ENCODE measurements around the gene GPC6. TPM values are rescaled to one million over a fixed set of nuclear protein-coding genes. Genes with fewer than 3 reads are reported as not detected.
A peak's percentile ranks its signal among the peaks of the same experiment; 100 is the strongest.

Gene GPC6
- polyA plus RNA-seq, 1 donor (not counting 4 experiments of a cell fraction or from before 2014, with no cell fraction given): 0.42 TPM

DNA sequence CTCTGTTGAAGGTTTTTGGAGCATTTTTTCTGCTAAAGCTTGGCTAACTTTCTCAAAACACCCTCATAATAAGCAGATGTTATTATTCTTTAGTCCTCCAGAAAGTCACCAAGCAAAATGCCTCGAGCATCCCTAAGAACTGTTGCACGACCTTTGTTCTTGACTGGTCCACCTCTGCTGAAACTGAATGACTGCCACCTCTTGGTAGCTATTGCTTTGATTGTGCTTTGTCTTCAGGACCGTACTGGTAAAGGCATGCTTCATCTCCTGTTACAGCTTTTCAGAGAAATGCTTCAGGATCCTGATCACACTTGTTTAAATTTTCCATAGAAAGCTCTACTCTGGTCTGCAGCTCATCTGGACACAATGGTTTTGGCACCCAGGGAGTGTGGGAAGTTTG, 998.1 kb downstream of the GPC6 start:
- Histone ChIP-seq H3K4me1 (ENCODE audit: control insufficient read depth, extremely low read depth, insufficient read depth, low read length) (no peaks in the 10 kb centered on the region), H3K9ac (ENCODE audit: control insufficient read depth, extremely low read depth, insufficient read depth, low read length) (no peak overlapping the region), H3K9me1 (ENCODE audit: control insufficient read depth, extremely low read depth, insufficient read depth, low read length) (no peaks in the 10 kb centered on the region), H3K9me3 (ENCODE audit: control insufficient read depth, low read depth, low read length) (no peaks in the 10 kb centered on the region), H3K27me3 (ENCODE audit: control insufficient read depth, extremely low read depth, insufficient read depth, low read length) (peaks cover 3% of the 10 kb centered on the region), H3K4me3 (ENCODE audit: control insufficient read depth in 2 of 3, extremely low read depth in 1 of 3, insufficient read depth in 2 of 3, low read depth in 1 of 3, low read length in 3 of 3) (no peak overlapping the region), H3K27ac (ENCODE audit: control insufficient read depth, insufficient read depth, low read length) (no peak overlapping the region), H3K4me2 (ENCODE audit: control insufficient read depth, extremely low read depth, insufficient read depth, low read depth, low read length) (no peak overlapping the region), H4K20me1 (ENCODE audit: control insufficient read depth, extremely low read depth, insufficient read depth, low read length) (no peaks in the 10 kb centered on the region), H3K36me3 (ENCODE audit: control insufficient read depth in 2 of 2, extremely low read depth in 1 of 2, insufficient read depth in 2 of 2, low read length in 2 of 2) (no peaks in the 10 kb centered on the region), H2AFZ (ENCODE audit: control insufficient read depth, low read length) (no peak overlapping the region), H3K79me2 (ENCODE audit: control insufficient read depth, insufficient read depth, low read length) (no peaks in the 10 kb centered on the region)
- FAIRE-seq (no peak), DNase-seq (ENCODE audit: low read depth, low spot score) (no peak)
- dilution Hi-C loops (cut with MboI; ENCODE audit: extremely low pct_ligation_motif_present, low sequenced_read_pairs): no loop called here
- TF ChIP-seq EZH2 (IDR thresholded peaks at IDR 0.05; ENCODE audit: low read length): no peak
- TF ChIP-seq, protein P1, sequence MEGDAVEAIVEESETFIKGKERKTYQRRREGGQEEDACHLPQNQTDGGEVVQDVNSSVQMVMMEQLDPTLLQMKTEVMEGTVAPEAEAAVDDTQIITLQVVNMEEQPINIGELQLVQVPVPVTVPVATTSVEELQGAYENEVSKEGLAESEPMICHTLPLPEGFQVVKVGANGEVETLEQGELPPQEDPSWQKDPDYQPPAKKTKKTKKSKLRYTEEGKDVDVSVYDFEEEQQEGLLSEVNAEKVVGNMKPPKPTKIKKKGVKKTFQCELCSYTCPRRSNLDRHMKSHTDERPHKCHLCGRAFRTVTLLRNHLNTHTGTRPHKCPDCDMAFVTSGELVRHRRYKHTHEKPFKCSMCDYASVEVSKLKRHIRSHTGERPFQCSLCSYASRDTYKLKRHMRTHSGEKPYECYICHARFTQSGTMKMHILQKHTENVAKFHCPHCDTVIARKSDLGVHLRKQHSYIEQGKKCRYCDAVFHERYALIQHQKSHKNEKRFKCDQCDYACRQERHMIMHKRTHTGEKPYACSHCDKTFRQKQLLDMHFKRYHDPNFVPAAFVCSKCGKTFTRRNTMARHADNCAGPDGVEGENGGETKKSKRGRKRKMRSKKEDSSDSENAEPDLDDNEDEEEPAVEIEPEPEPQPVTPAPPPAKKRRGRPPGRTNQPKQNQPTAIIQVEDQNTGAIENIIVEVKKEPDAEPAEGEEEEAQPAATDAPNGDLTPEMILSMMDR (optimal IDR thresholded peaks at IDR 0.05 in 1 of 3, IDR thresholded peaks at IDR 0.05 in 1 of 3, conservative IDR thresholded peaks at IDR 0.05 in 1 of 3; ENCODE audit: extremely low read depth in 1 of 3, insufficient read depth in 2 of 3, low read length in 3 of 3): peak in 1 of 3 experiments; percentile 2

DNA sequence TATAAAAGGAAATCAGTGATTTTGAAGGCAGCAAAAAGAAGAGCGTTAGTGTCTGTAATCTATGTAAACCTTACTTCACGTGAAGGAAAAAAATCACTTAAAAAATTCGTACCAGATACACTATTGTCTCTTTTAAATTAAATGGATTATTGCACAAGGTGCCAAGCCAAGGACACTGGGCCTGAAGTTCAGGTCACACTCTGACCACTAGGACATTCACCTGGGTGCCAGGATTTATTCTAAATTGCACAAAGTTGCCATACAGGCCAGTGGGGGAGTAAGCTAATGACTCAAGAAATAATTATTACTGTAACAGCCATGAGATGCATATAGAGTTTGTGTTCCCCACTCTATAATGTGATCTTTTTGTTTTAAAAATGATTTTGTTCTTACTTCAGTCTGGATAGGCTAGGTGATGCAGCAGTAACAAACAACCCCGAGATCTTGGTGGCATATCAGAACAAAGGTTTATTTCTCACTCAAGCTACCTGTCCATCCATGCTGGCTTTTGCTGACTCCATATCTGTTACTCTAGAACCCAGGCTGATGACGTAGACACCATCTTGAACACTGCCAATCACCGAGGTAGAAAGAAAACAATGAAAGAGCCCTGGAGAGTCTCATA, 1000.8 kb downstream of the GPC6 start:
- H3K9me3 ChIP-seq (ENCODE audit: control insufficient read depth, low read depth, low read length): no peaks in the 10 kb centered on the region
- no peak overlapping the region for H3K4me3 ChIP-seq (ENCODE audit: control insufficient read depth in 2 of 3, extremely low read depth in 1 of 3, insufficient read depth in 2 of 3, low read depth in 1 of 3, low read length in 3 of 3)
- no peaks in the 10 kb centered on the region for H3K4me1 ChIP-seq (ENCODE audit: control insufficient read depth, extremely low read depth, insufficient read depth, low read length)
- H3K9me1 ChIP-seq (ENCODE audit: control insufficient read depth, extremely low read depth, insufficient read depth, low read length): no peaks in the 10 kb centered on the region
- H3K9ac ChIP-seq (ENCODE audit: control insufficient read depth, extremely low read depth, insufficient read depth, low read length): no peak overlapping the region
- FAIRE-seq: no peak
- no peak overlapping the region for H3K4me2 ChIP-seq (ENCODE audit: control insufficient read depth, extremely low read depth, insufficient read depth, low read depth, low read length)
- TF ChIP-seq EZH2 (IDR thresholded peaks at IDR 0.05; ENCODE audit: low read length): no peak
- TF ChIP-seq, protein P1 (optimal IDR thresholded peaks at IDR 0.05 in 1 of 3, IDR thresholded peaks at IDR 0.05 in 1 of 3, conservative IDR thresholded peaks at IDR 0.05 in 1 of 3; ENCODE audit: extremely low read depth in 1 of 3, insufficient read depth in 2 of 3, low read length in 3 of 3): no peak
- H3K79me2 ChIP-seq (ENCODE audit: control insufficient read depth, insufficient read depth, low read length): no peaks in the 10 kb centered on the region
- H4K20me1 ChIP-seq (ENCODE audit: control insufficient read depth, extremely low read depth, insufficient read depth, low read length): no peaks in the 10 kb centered on the region
- dilution Hi-C loops (cut with MboI; ENCODE audit: extremely low pct_ligation_motif_present, low sequenced_read_pairs): no loop called here
- H3K36me3 ChIP-seq (ENCODE audit: control insufficient read depth in 2 of 2, extremely low read depth in 1 of 2, insufficient read depth in 2 of 2, low read length in 2 of 2): no peaks in the 10 kb centered on the region
- peaks cover 3% of the 10 kb centered on the region for H3K27me3 ChIP-seq (ENCODE audit: control insufficient read depth, extremely low read depth, insufficient read depth, low read length)
- H3K27ac ChIP-seq (ENCODE audit: control insufficient read depth, insufficient read depth, low read length): no peak overlapping the region
- no peak for DNase-seq (ENCODE audit: low read depth, low spot score)
- H2AFZ ChIP-seq (ENCODE audit: control insufficient read depth, low read length): no peak overlapping the region

All from keratinocyte (primary cell).